Testis (tissue), 3 donors: ENCODE measurements around the gene DEFB118. TPM values are rescaled to one million over a fixed set of nuclear protein-coding genes. Genes with fewer than 3 reads are reported as not detected.

Experiments
- DNase-seq: peaks from one replicate; pipeline ENCODE4 v3.0.0-alpha.2; 2019
- H3K27ac ChIP-seq, 2 donors: fragments of 200-600 bp; sonication (generic); one replicate each; pipeline ENCODE4 v1.5.1; 2019
- H3K27me3 ChIP-seq: fragments of 200-600 bp; sonication (generic); one replicate; pipeline ENCODE4 v1.5.1; 2019
- H3K36me3 ChIP-seq: fragments of 200-600 bp; sonication (generic); one replicate; pipeline ENCODE4 v1.5.1; 2017; ENCODE audit warnings: low read depth; ENCODE audit errors: missing control alignments
- H3K4me1 ChIP-seq: fragments of 200-600 bp; sonication (generic); one replicate; pipeline ENCODE4 v1.5.1; 2019
- H3K4me3 ChIP-seq, 2 donors: fragments of 200-600 bp; sonication (generic); one replicate each; pipeline ENCODE4 v1.5.1; 2017 to 2019
- H3K9me3 ChIP-seq: fragments of 200-600 bp; sonication (generic); one replicate; pipeline ENCODE4 v1.5.1; 2017
- POLR2A ChIP-seq: fragments of 450-650 bp; IDR thresholded peaks from one replicate; pipeline ENCODE4 v1.6.1; 2017; ENCODE audit warnings: antibody characterized with exemption, mild to moderate bottlenecking, moderate library complexity
- WGBS, 2 donors: methylation state at CpG; one replicate each; pipeline ENCODE4 v1.1.5; 2018; 5-methylcytosine and 5-hydroxymethylcytosine counted together
- intact Hi-C: fragments of 100-400 bp; cut with DNase I; formaldehyde crosslinking; loops from one replicate; pipeline ENCODE4 v1.15.1; 2023; ENCODE audit warnings: low total_unique reads
- polyA plus RNA-seq: library from polyadenylated mRNA; stranded (reverse); fragments of 350-450 nt; fragmentation: Illumina TruSeq; extraction: RNeasy Lipid Tissue Mini Kit (QIAGEN cat#74804); gene quantifications from one replicate; pipeline ENCODE4 v1.2.3, GENCODE V29; 2014; ENCODE audit warnings: low read depth, low replicate concordance; ENCODE audit not compliant: insufficient read depth
- total RNA-seq, 2 donors: library from RNA; depleted of rRNA; stranded (reverse); fragments of >200 nt; gene quantifications; one replicate each; pipeline ENCODE4 v1.2.3, GENCODE V29; 2016
- TF ChIP-seq, protein P1 (sequence below), 3 experiments: fragments of 450-650 bp in 2 of 3; fragments of 200-600 bp in 1 of 3; sonication (generic) in 1 of 3; IDR thresholded peaks; one replicate each; pipeline ENCODE4 v1.5.1; 2016 to 2019; ENCODE audit warnings: antibody characterized with exemption in 3 of 3, mild to moderate bottlenecking in 2 of 3, moderate library complexity in 1 of 3

The DEFB118 gene
- total and polyA plus RNA-seq, 3 donors from 2014 or later: not detected

DNA sequence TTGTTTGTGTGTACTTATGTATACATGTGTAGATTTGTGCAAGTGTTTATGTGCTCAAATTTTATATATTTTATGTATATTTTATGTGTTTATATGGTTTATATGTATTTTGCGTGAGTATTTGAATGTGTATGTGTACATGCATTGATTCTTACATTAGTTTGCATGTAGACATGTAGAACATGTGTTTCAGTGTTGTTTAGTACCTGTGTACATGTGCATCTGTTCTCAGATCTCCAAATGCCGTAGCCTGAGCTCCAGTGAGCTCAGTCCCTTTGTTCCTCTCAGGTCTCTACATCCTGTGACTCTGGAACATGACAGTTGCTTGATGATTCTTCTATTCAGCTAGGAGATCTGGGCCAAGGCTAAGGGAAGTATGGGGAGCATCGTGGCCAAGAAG is 26.5 kb downstream of the DEFB118 start:
- intact Hi-C loops: no loop called here
- TF ChIP-seq, protein P1, sequence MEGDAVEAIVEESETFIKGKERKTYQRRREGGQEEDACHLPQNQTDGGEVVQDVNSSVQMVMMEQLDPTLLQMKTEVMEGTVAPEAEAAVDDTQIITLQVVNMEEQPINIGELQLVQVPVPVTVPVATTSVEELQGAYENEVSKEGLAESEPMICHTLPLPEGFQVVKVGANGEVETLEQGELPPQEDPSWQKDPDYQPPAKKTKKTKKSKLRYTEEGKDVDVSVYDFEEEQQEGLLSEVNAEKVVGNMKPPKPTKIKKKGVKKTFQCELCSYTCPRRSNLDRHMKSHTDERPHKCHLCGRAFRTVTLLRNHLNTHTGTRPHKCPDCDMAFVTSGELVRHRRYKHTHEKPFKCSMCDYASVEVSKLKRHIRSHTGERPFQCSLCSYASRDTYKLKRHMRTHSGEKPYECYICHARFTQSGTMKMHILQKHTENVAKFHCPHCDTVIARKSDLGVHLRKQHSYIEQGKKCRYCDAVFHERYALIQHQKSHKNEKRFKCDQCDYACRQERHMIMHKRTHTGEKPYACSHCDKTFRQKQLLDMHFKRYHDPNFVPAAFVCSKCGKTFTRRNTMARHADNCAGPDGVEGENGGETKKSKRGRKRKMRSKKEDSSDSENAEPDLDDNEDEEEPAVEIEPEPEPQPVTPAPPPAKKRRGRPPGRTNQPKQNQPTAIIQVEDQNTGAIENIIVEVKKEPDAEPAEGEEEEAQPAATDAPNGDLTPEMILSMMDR (IDR thresholded peaks at IDR 0.05): no peak
- TF ChIP-seq POLR2A: no peak

DNA sequence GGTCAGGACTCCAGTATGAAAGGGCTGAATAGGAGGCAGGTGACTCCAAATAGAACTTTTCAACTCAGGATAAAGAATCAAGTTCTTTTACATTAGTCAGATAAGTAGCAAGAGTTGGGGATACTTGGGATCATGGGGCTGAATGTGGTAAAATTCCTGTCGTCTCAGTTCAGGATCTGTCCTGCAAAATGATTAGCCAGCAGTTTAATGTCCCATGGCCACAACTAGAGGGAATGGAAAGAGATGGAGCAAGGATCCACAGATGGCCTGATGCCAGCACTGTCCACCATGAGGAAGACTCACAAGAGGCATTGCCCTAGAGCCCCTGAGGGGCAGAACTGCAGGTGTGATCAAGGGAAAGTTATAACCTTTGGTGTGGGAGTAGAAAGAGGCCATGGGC is 35.5 kb downstream of the DEFB118 start:
- TF ChIP-seq, protein P1 (IDR thresholded peaks at IDR 0.05): no peak
- TF ChIP-seq POLR2A: no peak
- Histone ChIP-seq H3K27me3 (no peaks in the 10 kb centered on the region), H3K4me3 (no peak overlapping the region), H3K9me3 (no peaks in the 10 kb centered on the region), H3K36me3 (no peaks in the 10 kb centered on the region), H3K4me1 (peaks cover 5% of the 10 kb centered on the region), H3K27ac (no peak overlapping the region)
- WGBS, 2 donors: 39 to 73% methylated on average over 1 of the region's 1 CpG
- no peak for DNase-seq
- intact Hi-C loops: no loop called here

More for the DNA sequence above, 26.5 kb downstream of the DEFB118 start:
- WGBS, 2 donors: 47 to 52% methylated on average over 3 of the region's 3 CpGs
- DNase-seq: no peak
- Histone ChIP-seq H3K4me1 (peaks cover 14% of the 10 kb centered on the region), H3K9me3 (no peaks in the 10 kb centered on the region), H3K36me3 (no peaks in the 10 kb centered on the region), H3K27me3 (no peaks in the 10 kb centered on the region), H3K4me3 (no peak overlapping the region), H3K27ac (no peak overlapping the region)

DNA sequence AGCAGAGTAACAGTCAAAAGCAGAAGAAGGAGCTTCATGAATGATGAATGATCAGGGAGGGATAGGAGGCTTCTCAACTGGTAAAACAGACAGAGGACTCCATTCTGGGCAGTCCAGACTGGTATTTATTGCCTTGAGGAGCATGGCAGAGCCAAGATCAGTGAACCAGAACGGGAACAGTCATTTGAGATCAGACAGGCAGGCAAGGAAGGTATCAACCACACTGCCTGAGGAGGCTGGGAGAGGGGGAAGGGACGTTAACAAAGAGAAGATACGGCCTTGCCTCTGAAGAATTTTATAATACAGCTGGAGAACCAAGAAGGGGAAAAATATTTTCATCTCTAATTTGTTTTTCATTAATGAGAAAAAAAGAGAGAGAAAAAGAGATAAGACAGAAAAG is 37.7 kb downstream of the DEFB118 start, which contains the start of gene DEFB121:
TSS of gene DEFB121 (minus strand) at position 101 of the 400 bp plus-strand sequence. CDS start at position 38, 63 bp downstream.
- intact Hi-C loops: no loop called here
- TF ChIP-seq POLR2A: no peak
- TF ChIP-seq, protein P1 (IDR thresholded peaks at IDR 0.05): no peak
- Histone ChIP-seq H3K27ac (no peak within 1 kb of the TSS), H3K9me3 (no peaks in the 10 kb centered on the region), H3K36me3 (no peaks in the 10 kb centered on the region), H3K4me1 (no peaks in the 10 kb centered on the region), H3K27me3 (no peaks in the 10 kb centered on the region), H3K4me3 (no peak within 1 kb of the TSS)
- 55 to 65% methylated on average over 3 of the region's 3 CpGs for WGBS, 2 donors
- no peak for DNase-seq

DNA sequence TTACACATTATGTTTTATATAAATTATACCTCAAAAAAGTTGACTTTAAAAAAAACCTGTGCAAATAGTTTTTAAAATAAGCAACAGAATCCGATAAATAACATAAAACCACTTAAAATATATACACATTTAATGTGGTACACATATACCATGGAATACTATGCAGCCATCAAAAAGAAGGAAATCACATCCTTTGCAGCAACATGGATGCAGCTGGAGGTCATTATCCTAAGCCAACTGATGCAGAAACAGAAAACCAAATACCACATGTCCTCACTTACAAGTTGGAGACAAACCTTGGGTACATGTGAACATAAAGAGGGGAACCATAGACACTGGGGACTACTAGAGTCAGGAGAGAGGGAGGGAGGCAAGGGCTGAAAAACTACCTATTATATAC is 41.6 kb downstream of the DEFB118 start:
- no peaks in the 10 kb centered on the region for H3K36me3 ChIP-seq
- WGBS, 2 donors: 64 to 72% methylated on average over 1 of the region's 1 CpG
- H3K27me3 ChIP-seq: no peaks in the 10 kb centered on the region
- H3K4me1 ChIP-seq: peaks cover 15% of the 10 kb centered on the region
- no peaks in the 10 kb centered on the region for H3K9me3 ChIP-seq
- TF ChIP-seq POLR2A: no peak
- TF ChIP-seq, protein P1 (IDR thresholded peaks at IDR 0.05): no peak
- H3K4me3 ChIP-seq: no peak overlapping the region
- intact Hi-C loops: no loop called here
- H3K27ac ChIP-seq: no peak overlapping the region
- no peak for DNase-seq

DNA sequence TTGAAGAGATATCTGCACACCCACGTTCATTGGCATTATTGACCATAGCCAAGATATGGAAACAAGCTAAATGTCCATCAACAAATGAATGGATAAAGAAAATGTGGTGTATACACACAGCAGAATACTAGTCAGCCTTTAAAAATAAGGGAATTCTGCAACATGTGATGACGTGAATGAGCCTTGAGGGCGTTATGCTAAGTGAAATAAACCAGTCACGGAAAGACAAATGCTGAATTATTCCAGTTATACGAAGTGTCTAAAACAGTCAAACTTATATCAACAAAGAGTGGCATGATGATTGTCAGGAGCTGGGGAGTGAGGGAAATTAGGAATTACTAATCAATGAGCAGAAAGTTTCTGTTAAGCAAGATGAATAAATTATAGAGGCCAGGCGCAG is 46.0 kb downstream of the DEFB118 start:
- H3K27me3 ChIP-seq: no peaks in the 10 kb centered on the region
- 82 to 83% methylated on average over 6 of the region's 6 CpGs for WGBS, 2 donors
- H3K36me3 ChIP-seq: no peaks in the 10 kb centered on the region
- no peak overlapping the region for H3K4me3 ChIP-seq
- intact Hi-C loops: no loop called here
- peaks cover 15% of the 10 kb centered on the region for H3K4me1 ChIP-seq
- no peak for TF ChIP-seq POLR2A
- TF ChIP-seq, protein P1 (IDR thresholded peaks at IDR 0.05): no peak
- no peak for DNase-seq
- peak overlapping the region; percentile 21 to 56 for H3K27ac ChIP-seq
- H3K9me3 ChIP-seq: no peaks in the 10 kb centered on the region
